Ammon's horn (tissue), 1 donor: ENCODE results near the gene PRKG1.
"Not testable (repeated sequence)": the region's sequence is repeated elsewhere in the genome, so short reads cannot be mapped to it uniquely, and the experiment has no call there.

ENCODE experiments used
- DNase-seq: peaks from one replicate; pipeline ENCODE4 v3.0.0-alpha.2; 2016; ENCODE audit warnings: low spot score

Gene PRKG1

GRCh38 chr10:51700228-51700817 is 626.0 kb downstream of the PRKG1 start:
- peak; percentile 33 for DNase-seq

DNA sequence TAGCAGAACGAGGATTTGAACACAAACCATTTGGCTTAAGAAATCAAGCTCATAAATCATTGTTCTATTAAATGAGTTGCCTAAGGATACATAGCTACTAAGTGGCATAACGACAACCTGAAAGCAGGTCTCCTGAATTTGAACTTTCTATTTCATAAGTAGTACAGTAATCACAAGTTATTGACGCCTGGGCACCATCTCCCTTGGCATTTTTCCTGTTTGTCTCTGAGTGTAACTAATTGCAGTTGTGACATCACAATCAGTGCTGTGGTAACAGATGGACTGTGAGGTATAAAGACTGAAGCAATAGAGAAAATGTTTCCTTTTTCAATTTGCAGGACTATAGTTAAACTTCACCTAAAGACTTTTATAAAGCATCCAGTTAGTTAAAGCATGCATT is 631.5 kb downstream of the PRKG1 start:
- no peak for DNase-seq

GRCh38 chr10:51706225-51706624 is 631.9 kb downstream of the PRKG1 start:
- DNase-seq, result no peak

GRCh38 chr10:51707392-51707791 is 633.1 kb downstream of the PRKG1 start:
- no peak for DNase-seq

GRCh38 chr10:51707821-51708424 is 633.6 kb downstream of the PRKG1 start:
- no peak for DNase-seq

DNA sequence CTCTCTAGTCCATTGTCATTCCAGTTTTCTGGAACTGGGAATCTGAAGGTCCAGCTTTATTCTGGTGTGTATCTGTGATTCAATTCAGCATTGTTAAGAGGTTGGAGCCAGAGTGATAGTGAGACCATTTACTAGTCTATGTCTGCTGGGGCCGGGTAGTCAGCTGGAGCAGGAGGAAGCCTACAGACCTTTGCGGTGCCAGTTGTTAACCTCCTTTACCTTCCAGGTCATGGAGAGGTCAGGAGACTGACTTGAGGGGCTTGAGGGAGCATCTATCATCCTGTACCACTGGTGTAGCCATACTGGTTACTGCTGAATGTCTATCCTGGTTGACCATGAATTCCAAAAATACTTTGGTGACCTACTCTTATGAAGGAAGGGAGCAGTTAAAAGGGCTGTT is 634.3 kb downstream of the PRKG1 start:
- no peak for DNase-seq

GRCh38 chr10:51709324-51709972 is 635.2 kb downstream of the PRKG1 start:
- DNase-seq, result no peak

DNA sequence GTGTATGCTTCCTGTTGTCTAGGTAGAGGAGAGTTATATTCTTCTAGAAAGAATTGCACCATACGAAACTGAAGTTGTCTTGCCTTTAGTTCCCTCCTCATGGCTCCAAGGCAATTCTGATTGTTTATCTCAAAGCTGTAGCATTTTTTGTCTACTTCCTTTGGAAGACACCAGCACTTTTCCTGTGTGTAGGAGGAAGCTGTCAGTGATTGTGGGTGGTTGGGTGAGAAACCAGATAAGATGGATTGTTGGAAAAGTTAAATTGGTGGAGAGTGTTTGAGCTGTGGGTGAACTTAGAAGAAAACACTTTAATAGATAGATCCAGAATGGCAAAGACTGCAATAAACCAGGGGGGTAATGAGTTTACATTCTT is 637.2 kb downstream of the PRKG1 start:
- DNase-seq, result no peak

DNA sequence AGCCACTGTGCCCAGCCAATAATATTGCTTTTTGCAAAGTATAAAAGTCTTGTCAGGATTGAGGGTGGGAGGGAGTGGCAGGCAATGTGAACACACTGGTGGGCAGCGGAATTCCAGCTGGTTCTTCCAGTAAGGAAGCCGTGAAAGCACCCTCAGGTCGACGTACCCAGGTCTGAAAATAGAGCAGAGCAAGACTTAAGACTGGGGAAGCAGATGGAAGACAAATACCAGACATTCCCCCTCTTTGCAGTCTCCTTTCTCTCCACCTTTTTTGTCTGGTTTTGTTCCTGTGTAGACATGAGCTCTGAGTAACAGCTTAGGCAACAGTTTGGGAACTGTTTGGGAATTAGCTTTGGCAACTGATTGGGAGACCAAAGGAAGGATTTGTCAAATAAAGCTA is 642.7 kb downstream of the PRKG1 start:
- DNase-seq, result no peak

GRCh38 chr10:51718804-51719291 is 644.6 kb downstream of the PRKG1 start:
- no peak for DNase-seq

- no peak for DNase-seq
Measured at GRCh38 chr10:51724038-51724437, 649.8 kb downstream of the PRKG1 start.

- no peak for DNase-seq
Measured at GRCh38 chr10:51729822-51730555, 655.7 kb downstream of the PRKG1 start.

- no peak for DNase-seq
Measured at GRCh38 chr10:51733057-51733456, 658.8 kb downstream of the PRKG1 start.

- no peak for DNase-seq
Measured at GRCh38 chr10:51743146-51743545, 668.9 kb downstream of the PRKG1 start.

DNA sequence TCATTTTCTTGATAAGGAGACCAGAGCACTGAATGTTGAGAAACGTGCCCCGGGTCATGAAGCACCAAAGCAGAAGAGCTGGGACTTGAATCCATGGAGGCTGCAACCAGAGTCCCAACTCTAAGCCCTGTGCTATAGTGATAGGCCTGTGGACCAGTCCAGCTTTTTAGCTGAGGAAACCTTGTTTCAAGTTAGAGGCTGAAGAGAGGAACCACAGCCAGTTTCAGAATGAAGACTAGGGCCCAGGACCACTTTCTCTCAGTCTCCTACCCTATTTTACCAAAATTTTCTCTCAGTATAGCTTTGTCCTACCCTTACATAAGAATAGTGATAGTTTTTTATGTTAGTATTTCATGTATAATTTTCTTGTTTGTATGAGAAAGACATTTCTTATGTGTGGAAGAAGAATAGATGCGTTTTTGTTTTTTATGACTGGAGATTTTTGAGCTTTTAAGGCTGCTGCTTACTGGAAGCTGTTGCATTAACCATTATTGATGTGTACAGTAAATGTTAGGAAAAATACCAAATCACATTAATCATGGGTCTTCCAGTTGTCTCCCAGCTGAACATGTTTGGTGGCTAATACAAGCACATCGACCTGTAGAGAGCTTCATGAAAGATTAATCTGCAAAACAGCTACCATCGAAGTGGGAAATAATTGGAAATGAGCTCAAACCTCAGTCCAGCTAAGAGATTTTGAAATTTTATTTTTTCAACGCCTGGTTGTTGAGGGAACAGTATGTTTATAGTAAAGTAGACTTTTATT is 670.1 kb downstream of the PRKG1 start:
- no peak for DNase-seq

GRCh38 chr10:51745397-51745796 is 671.1 kb downstream of the PRKG1 start:
- DNase-seq, result no peak

DNA sequence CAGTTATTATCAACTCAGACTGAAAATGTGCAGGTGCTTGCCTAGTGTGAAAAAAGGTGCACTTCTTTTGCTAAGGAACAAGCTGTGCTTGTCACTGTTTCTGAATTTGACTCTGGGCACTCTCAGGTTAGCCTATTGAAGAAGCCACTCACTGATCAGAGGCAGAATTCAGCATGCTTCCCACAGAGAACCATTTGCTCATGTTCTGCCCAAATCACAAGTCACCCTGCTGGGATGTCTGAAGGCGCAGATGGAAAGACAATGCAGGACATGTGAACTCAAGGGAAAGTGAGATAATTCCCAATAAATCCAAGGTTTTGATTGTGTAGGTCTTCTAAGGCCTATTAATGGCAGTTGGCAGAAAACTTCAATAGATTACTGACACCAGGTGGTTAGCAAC is 672.9 kb downstream of the PRKG1 start:
- no peak for DNase-seq

DNA sequence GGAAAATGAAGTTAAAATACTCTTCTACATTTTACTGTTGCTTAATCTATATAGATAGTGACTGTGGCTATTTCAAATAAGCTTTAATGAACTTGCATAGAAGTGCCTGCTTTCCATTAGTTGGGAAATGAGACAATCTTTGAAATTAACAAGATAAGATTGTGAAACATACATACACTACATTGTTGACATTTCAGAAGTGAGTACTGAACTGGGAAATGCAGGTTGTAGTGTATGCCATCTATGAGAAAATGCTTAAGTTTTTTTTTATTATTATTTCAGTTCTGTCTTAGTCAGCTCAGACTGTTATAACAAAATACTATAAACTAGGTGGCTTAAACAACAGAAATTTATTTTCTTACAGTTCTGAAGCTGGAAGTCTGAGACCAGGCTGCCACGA is 674.7 kb downstream of the PRKG1 start:
- DNase-seq, result no peak

GRCh38 chr10:51758366-51758765 is 684.1 kb downstream of the PRKG1 start:
- no peak for DNase-seq

DNA sequence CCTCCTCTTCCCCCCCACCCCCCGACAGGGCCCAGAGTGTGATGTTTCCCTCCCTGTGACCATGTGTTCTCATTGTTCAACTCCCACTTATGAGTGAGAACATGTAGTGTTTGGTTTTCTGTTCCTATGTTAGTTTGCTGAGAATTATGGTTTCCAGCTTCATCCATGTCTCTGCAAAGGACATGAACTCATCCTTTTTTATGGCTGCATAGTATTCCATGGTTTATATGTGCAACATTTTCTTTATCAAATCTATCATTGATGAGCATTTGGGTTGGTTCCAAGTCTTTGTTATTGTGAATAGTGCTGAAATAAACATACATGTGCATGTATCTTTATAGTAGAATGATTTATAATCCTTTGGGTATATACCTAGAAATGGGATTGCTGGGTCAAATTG is 684.6 kb downstream of the PRKG1 start:
- not testable (repeated sequence) for DNase-seq

DNA sequence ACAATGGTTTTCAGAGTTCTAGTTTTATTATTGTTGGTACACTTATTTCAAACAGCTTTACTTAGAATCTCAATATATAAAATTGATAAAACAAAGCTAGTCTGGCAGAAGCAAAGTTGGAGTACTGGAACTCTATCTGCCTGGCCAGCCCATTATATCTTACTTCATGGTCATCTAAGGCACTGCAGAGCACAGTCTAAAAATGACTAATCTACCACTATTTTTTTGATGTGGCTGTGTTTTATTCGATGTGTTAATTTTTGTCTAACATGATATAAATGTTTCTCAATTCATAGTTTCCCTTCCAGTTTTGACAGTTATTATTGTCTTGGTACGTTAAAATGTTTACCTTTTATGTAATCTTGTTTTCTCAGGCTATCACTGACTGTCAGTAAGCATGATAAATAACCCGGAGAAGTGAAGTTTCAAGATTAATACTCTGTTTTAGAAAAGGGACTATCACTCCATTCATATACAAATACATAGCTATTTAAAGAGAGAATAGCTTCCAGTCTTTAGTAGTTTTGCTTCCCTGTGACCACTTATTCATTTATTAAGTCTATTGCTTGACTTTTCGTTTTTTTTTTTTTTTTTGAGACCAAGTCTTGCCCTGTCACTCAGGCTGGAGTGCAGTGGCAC is 685.7 kb downstream of the PRKG1 start:
- DNase-seq, result no peak
